K562 (cell line): ENCODE results near the gene MCOLN2. TPM values are rescaled to one million over a fixed set of nuclear protein-coding genes. Genes with fewer than 3 reads are reported as not detected.

Source experiments
- ATAC-seq: fragments of 200-7000 bp; cut with Tn5 transposase; 3 replicates; pipeline ENCODE4 v1.9.1; 2020; ENCODE audit warnings: moderate library complexity
- BruUV-seq: library from RNA; stranded (reverse); fragments of 400-500 nt; replicated peaks from 2 replicates; lab custom pipeline; 2021; lab: Mats Ljungman, UMichigan
- CTCF ChIA-PET: fragments of 300-600 bp; formaldehyde crosslinking; extraction: SDS; loops from one replicate; lab custom pipeline; 2021; ENCODE audit warnings: low intra/inter-chr PET ratio; lab: Yijun Ruan, JAX
- POLR2A ChIA-PET: fragments of 300-600, 350-650 bp; sonication (Branson Sonifier 250); formaldehyde crosslinking; extraction: SDS; loops from one replicate; lab custom pipeline; 2021; ENCODE audit warnings: antibody characterized with exemption, inconsistent platforms; lab: Yijun Ruan, JAX
- DNase-seq, 4 experiments: peaks; one replicate each; pipeline versions ENCODE4 v3.0.0 to v3.0.0-alpha.2; 2011 to 2018; ENCODE audit warnings: low spot score in 3 of 4, mixed read lengths in 3 of 4; ENCODE audit errors: extremely low read depth in 1 of 4
- FAIRE-seq: peaks from 2 replicates; lab custom pipeline; 2011; peaks lifted over from hg19 to GRCh38; lab: Jason Lieb, UNC
- H2AFZ ChIP-seq: 2 replicates; pipeline ENCODE4 v1.6.0; 2011; ENCODE audit warnings: low read depth, low read length, control low read depth, inconsistent platforms
- H3K27ac ChIP-seq: fragments of 200-600 bp; 3 replicates; pipeline ENCODE4 v1.8.0; 2011; ENCODE audit warnings: low read depth, mild to moderate bottlenecking, control low read depth, inconsistent platforms, low read length, moderate library complexity, mixed read lengths; ENCODE audit errors: extremely low read depth
- H3K27me3 ChIP-seq, 2 experiments: fragments of 300-600 bp in 1 of 2; 2 replicates in 1 of 2; 3 replicates in 1 of 2; pipeline versions ENCODE4 v1.6.0 to v1.8.0; 2011; ENCODE audit warnings: inconsistent platforms in 2 of 2, low read length in 2 of 2, mild to moderate bottlenecking in 1 of 2, mixed read lengths in 1 of 2, moderate library complexity in 1 of 2; ENCODE audit not compliant: control insufficient read depth in 2 of 2, insufficient read depth in 2 of 2
- H3K36me3 ChIP-seq: fragments of 300-600 bp; 3 replicates; pipeline ENCODE4 v1.8.0; 2011; ENCODE audit warnings: mild to moderate bottlenecking, low read length, inconsistent platforms; ENCODE audit not compliant: control insufficient read depth, insufficient read depth
- H3K4me1 ChIP-seq, 2 experiments: fragments of 200-600 bp in 1 of 2; replicated peaks in 1 of 2; 2 replicates in 1 of 2; 3 replicates in 1 of 2; pipeline versions ENCODE4 v1.5.1 to v1.8.0; 2011; ENCODE audit warnings: inconsistent platforms in 2 of 2, low read length in 2 of 2, mild to moderate bottlenecking in 1 of 2, mixed read lengths in 1 of 2, moderate library complexity in 1 of 2; ENCODE audit not compliant: control insufficient read depth in 2 of 2, insufficient read depth in 2 of 2
- H3K4me2 ChIP-seq: 2 replicates; pipeline ENCODE4 v1.6.1; 2011; ENCODE audit warnings: low read length, control low read depth, inconsistent platforms, mixed read lengths; ENCODE audit not compliant: insufficient read depth
- H3K4me3 ChIP-seq: fragments of 200-600 bp; sonication (generic), shearing (Covaris generic); 2 replicates; pipeline ENCODE4 v1.5.1; 2016; ENCODE audit warnings: control low read depth, inconsistent platforms
- H3K79me2 ChIP-seq: fragments of 200-600 bp; 3 replicates; pipeline ENCODE4 v1.8.0; 2011; ENCODE audit warnings: low read length, inconsistent platforms; ENCODE audit not compliant: control insufficient read depth, insufficient read depth
- H3K9ac ChIP-seq, 2 experiments: 2 replicates each; pipeline versions ENCODE4 v1.6.0 to v1.6.1; 2011; ENCODE audit warnings: low read depth in 2 of 2, low read length in 2 of 2, control low read depth in 1 of 2, inconsistent platforms in 1 of 2, mild to moderate bottlenecking in 1 of 2, mixed read lengths in 1 of 2; ENCODE audit not compliant: insufficient read depth in 1 of 2
- H3K9me1 ChIP-seq: one replicate; pipeline ENCODE4 v1.6.0; 2011; ENCODE audit warnings: inconsistent platforms, mild to moderate bottlenecking, low read length, moderate library complexity; ENCODE audit not compliant: control insufficient read depth, insufficient read depth
- H3K9me3 ChIP-seq: replicated peaks from 2 replicates; pipeline ENCODE4 v1.5.1; 2011; ENCODE audit warnings: low read depth, low read length, inconsistent platforms; ENCODE audit not compliant: control insufficient read depth, insufficient read depth
- H4K20me1 ChIP-seq: replicated peaks from 2 replicates; pipeline ENCODE4 v1.6.1; 2011; ENCODE audit warnings: low read length, inconsistent platforms, mixed read lengths; ENCODE audit not compliant: control insufficient read depth, insufficient read depth
- FOXJ3 ChIP-seq: sonication (generic); formaldehyde crosslinking; IDR thresholded peaks from 2 replicates; pipeline ENCODE4 v1.4.0; 2020; ENCODE audit warnings: mild to moderate bottlenecking, missing genetic modification reagents
- GATAD2A ChIP-seq: fragments of 450-650 bp; IDR thresholded peaks from 2 replicates; pipeline ENCODE4 v1.6.1; 2017
- MAFG ChIP-seq: fragments of 450-650 bp; conservative IDR thresholded peaks from 2 replicates; pipeline ENCODE4 v1.6.1; 2016; ENCODE audit warnings: missing genetic modification characterization, missing compliant biosample characterization
- NR0B1 ChIP-seq: fragments of 450-650 bp; IDR thresholded peaks from one replicate; pipeline ENCODE4 v1.6.1; 2018; ENCODE audit warnings: mild to moderate bottlenecking, moderate library complexity; ENCODE audit not compliant: partially characterized antibody
- NUFIP1 ChIP-seq: fragments of 450-650 bp; IDR thresholded peaks from 2 replicates; pipeline ENCODE4 v1.6.1; 2018; ENCODE audit not compliant: partially characterized antibody
- PHB ChIP-seq: fragments of 250-450 bp; sonication (Bioruptor Pico); IDR thresholded peaks from 2 replicates; pipeline ENCODE4 v1.5.0; 2021
- POU5F1 ChIP-seq: fragments of 150-350 bp; IDR thresholded peaks from 2 replicates; pipeline ENCODE4 v1.6.1; 2014; ENCODE audit warnings: borderline replicate concordance, low read length, low read depth, mild to moderate bottlenecking; ENCODE audit not compliant: partially characterized antibody
- TAF7 ChIP-seq: fragments of 450-650 bp; IDR thresholded peaks from 2 replicates; pipeline ENCODE4 v1.6.1; 2016; ENCODE audit warnings: missing genetic modification characterization, missing compliant biosample characterization
- TRIM28 ChIP-seq: fragments of 450-650 bp; IDR thresholded peaks from 2 replicates; pipeline ENCODE4 v1.6.1; 2017
- USF2 ChIP-seq: sonication (generic); formaldehyde crosslinking; IDR thresholded peaks from 2 replicates; pipeline ENCODE4 v1.5.0; 2020; ENCODE audit warnings: missing genetic modification reagents
- ZBTB2 ChIP-seq: fragments of 450-650 bp; IDR thresholded peaks from 2 replicates; pipeline ENCODE4 v1.6.1; 2016; ENCODE audit warnings: antibody characterized with exemption
- ZBTB49 ChIP-seq: sonication (generic); formaldehyde crosslinking; IDR thresholded peaks from 2 replicates; pipeline ENCODE4 v1.8.0; 2022; ENCODE audit warnings: missing genetic modification reagents, mild to moderate bottlenecking, borderline replicate concordance
- ZNF184 ChIP-seq: sonication (generic); formaldehyde crosslinking; IDR thresholded peaks from 2 replicates; pipeline ENCODE4 v1.5.0; 2020; ENCODE audit warnings: missing genetic modification reagents
- ZNF445 ChIP-seq: fragments of 250-450 bp; sonication (Bioruptor Pico); IDR thresholded peaks from 2 replicates; pipeline ENCODE4 v1.4.0; 2020; ENCODE audit warnings: low read depth, mild to moderate bottlenecking, moderate library complexity
- ZNF561 ChIP-seq: fragments of 450-650 bp; formaldehyde crosslinking; conservative IDR thresholded peaks from 2 replicates; pipeline ENCODE4 v1.4.0; 2020; ENCODE audit warnings: mild to moderate bottlenecking, moderate library complexity
- ZNF644 ChIP-seq: fragments of 200-800 bp; sonication (Bioruptor generic); IDR thresholded peaks from 2 replicates; pipeline ENCODE4 v1.6.1; 2016; ENCODE audit warnings: low read depth, missing genetic modification characterization, missing compliant biosample characterization
- WGBS: fragments of 100-300 bp; shearing (Covaris generic); methylation state at CpG from one replicate; pipeline ENCODE4 v1.1.6; 2016; ENCODE audit warnings: low coverage, mixed read lengths; ENCODE audit not compliant: insufficient coverage; ENCODE audit errors: missing lambda C conversion rate; 5-methylcytosine and 5-hydroxymethylcytosine counted together
- in situ Hi-C: fragments of 300-500 bp; cut with MboI; formaldehyde crosslinking; loops from 4 replicates; pipeline ENCODE4 v1.15.0; 2018; ENCODE audit warnings: inconsistent platforms, mixed read lengths
- intact Hi-C: fragments of 100-400 bp; cut with micrococcal nuclease; formaldehyde crosslinking; loops from 2 replicates; pipeline ENCODE4 v1.14.2; 2022
- polyA plus RNA-seq, 8 experiments: library from polyadenylated mRNA; depleted of rRNA in 4 of 8; stranded (reverse) in 5 of 8; unstranded in 3 of 8; fragments of >200 nt; fragmentation: Nextera tagmentation in 2 of 8; fragmentation: Illumina TruSeq in 1 of 8; extraction: Ambion mirVana in 2 of 8; extraction: Trizol in 1 of 8; gene quantifications; 2 replicates each; pipeline versions ENCODE4 v1.2.1 to v1.2.3, GENCODE V29; 2011 to 2014; ENCODE audit warnings: inconsistent platforms in 1 of 8, missing spikeins in 1 of 8
- total RNA-seq, 7 experiments: library from RNA; depleted of rRNA in 6 of 7; stranded (reverse); fragments of >200 nt in 6 of 7; fragmentation: Illumina TruSeq in 2 of 7; extraction: Trizol in 2 of 7; gene quantifications; 2 replicates each; pipeline versions ENCODE4 v1.2.1 to v1.2.3, GENCODE V29; 2011 to 2021; ENCODE audit warnings: low replicate concordance in 1 of 7
- TF ChIP-seq, protein P1 (sequence below): fragments of 250-450 bp; sonication (Bioruptor Pico); IDR thresholded peaks from 2 replicates; pipeline ENCODE4 v1.8.0; 2022; ENCODE audit warnings: inconsistent platforms

The MCOLN2 gene
- total and polyA plus RNA-seq, 9 of the 15 experiments (the other 6 are each of a cell fraction or from before 2014, with no cell fraction given), result 0.18 TPM; not detected in 8

DNA sequence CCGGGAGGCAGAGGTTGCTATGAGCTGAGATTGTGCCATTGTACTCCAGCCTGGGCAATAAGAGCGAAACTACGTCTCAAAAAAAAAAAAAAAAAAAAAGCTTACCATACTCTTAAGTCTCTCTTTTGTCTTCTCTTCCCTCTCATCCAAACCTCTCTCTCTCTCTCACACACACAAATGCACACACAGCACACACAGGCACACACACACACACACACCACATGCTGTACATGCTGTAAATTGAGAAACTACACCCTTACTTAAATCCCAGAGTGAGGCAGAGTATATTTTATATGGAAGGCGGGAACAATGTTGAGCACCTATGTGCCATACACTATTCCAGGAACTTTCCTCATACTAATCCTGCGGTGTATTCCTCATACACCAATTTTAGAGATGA lies 44.9 kb upstream of the MCOLN2 start:
- no TSS peak for BruUV-seq
- ATAC-seq, result no peak
- Histone ChIP-seq H3K27ac (no peak overlapping the region), H3K4me1 (no peaks in the 10 kb centered on the region), H2AFZ (no peak overlapping the region), H4K20me1 (no peaks in the 10 kb centered on the region; the same call in 1 of the 2 replicates), H3K9ac (no peak overlapping the region), H3K36me3 (no peaks in the 10 kb centered on the region), H3K4me3 (no peak overlapping the region), H3K4me2 (no peak overlapping the region), H3K9me3 (no peaks in the 10 kb centered on the region), H3K9me1 (no peaks in the 10 kb centered on the region), H3K27me3 (peaks cover 3 to 7% of the 10 kb centered on the region in 2 experiments; a peak in 3 of 5 replicates), H3K79me2 (no peaks in the 10 kb centered on the region)
- intact Hi-C loops, result no loop called here
- no peak for FAIRE-seq
- in situ Hi-C loops, result no loop called here
- ChIA-PET POLR2A (no interaction called here), CTCF (no interaction called here)
- DNase-seq, result no peak
- WGBS, result 0% methylated on average over 3 of the region's 5 CpGs
- TF ChIP-seq NUFIP1, result no peak
- no peak for TF ChIP-seq TAF7 (tag)
- no peak for TF ChIP-seq ZBTB2
- no peak for TF ChIP-seq MAFG (tag)
- TF ChIP-seq ZNF184 (CRISPR knock-in tag), result no peak
- TF ChIP-seq POU5F1, result no peak
- no peak for TF ChIP-seq USF2 (CRISPR knock-in tag)
- TF ChIP-seq ZNF445 (CRISPR knock-in tag), result no peak
- no peak for TF ChIP-seq ZNF644 (tag)
- TF ChIP-seq PHB (CRISPR knock-in tag), result no peak
- TF ChIP-seq ZNF561 (CRISPR knock-in tag), result no peak
- TF ChIP-seq FOXJ3 (CRISPR knock-in tag), result no peak
- no peak for TF ChIP-seq GATAD2A
- no peak for TF ChIP-seq TRIM28
- no peak for TF ChIP-seq ZBTB49 (CRISPR knock-in tag)
- TF ChIP-seq, protein P1, sequence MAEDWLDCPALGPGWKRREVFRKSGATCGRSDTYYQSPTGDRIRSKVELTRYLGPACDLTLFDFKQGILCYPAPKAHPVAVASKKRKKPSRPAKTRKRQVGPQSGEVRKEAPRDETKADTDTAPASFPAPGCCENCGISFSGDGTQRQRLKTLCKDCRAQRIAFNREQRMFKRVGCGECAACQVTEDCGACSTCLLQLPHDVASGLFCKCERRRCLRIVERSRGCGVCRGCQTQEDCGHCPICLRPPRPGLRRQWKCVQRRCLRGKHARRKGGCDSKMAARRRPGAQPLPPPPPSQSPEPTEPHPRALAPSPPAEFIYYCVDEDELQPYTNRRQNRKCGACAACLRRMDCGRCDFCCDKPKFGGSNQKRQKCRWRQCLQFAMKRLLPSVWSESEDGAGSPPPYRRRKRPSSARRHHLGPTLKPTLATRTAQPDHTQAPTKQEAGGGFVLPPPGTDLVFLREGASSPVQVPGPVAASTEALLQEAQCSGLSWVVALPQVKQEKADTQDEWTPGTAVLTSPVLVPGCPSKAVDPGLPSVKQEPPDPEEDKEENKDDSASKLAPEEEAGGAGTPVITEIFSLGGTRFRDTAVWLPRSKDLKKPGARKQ (CRISPR knock-in tag), result no peak
- no peak for TF ChIP-seq NR0B1
